OCI-LY3 (cell line): Measurements from ENCODE around the gene TSKU.

ENCODE experiments used
- EZH2phosphoT487 ChIP-seq: fragments of 200-600 bp; shearing (Covaris generic); IDR thresholded peaks from 2 replicates; pipeline ENCODE4 v1.6.1; 2018; ENCODE audit warnings: antibody characterized with exemption, mixed run types, low read depth
- TF ChIP-seq, protein P1 (sequence below): fragments of 200-600, 300-600 bp; sonication (generic); IDR thresholded peaks from 2 replicates; pipeline ENCODE4 v1.5.1; 2014; ENCODE audit warnings: antibody characterized with exemption, low read length, low read depth

DNA sequence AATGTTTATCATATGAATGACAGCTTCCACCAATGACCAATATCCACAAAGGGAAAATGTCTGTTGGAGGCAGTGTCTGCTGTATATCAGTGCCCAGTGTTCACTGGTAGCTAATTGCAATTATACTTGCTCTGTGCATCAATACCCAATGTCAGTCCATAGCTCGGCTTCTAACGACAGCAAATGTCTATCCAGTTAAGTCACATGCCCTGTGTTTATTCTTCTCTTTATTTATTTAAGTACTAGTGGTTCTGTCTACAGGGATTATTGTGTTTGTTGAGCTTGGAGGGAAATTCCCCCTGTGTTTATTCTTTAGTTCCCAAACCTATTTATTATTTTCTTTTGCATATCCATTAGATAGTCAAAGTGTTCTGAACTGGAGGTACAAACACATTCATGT is 18.6 kb downstream of the TSKU start:
- TF ChIP-seq, protein P1, sequence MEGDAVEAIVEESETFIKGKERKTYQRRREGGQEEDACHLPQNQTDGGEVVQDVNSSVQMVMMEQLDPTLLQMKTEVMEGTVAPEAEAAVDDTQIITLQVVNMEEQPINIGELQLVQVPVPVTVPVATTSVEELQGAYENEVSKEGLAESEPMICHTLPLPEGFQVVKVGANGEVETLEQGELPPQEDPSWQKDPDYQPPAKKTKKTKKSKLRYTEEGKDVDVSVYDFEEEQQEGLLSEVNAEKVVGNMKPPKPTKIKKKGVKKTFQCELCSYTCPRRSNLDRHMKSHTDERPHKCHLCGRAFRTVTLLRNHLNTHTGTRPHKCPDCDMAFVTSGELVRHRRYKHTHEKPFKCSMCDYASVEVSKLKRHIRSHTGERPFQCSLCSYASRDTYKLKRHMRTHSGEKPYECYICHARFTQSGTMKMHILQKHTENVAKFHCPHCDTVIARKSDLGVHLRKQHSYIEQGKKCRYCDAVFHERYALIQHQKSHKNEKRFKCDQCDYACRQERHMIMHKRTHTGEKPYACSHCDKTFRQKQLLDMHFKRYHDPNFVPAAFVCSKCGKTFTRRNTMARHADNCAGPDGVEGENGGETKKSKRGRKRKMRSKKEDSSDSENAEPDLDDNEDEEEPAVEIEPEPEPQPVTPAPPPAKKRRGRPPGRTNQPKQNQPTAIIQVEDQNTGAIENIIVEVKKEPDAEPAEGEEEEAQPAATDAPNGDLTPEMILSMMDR = no peak
- TF ChIP-seq EZH2phosphoT487 = no peak
